CD14-positive monocyte (primary cell): ENCODE measurements around the gene EME2. TPM values are rescaled to one million over a fixed set of nuclear protein-coding genes. Genes with fewer than 3 reads are reported as not detected.

Experiments
- DNase-seq, 3 donors: peaks; one replicate each; pipeline ENCODE4 v3.0.0-alpha.2; 2011 to 2022
- H2AFZ ChIP-seq: 2 replicates; pipeline ENCODE4 v1.6.0; 2012; ENCODE audit warnings: mild to moderate bottlenecking, low read depth, low read length, inconsistent platforms; ENCODE audit not compliant: insufficient read depth, poor library complexity, severe bottlenecking
- H3K27ac ChIP-seq, 2 donors: 1 replicate in 1 of 2; 2 replicates in 1 of 2; pipeline ENCODE4 v1.5.1; 2012 to 2013; ENCODE audit warnings: low read length in 2 of 2, control low read depth in 1 of 2, inconsistent platforms in 1 of 2, low read depth in 1 of 2, mild to moderate bottlenecking in 1 of 2
- H3K27me3 ChIP-seq, 2 donors: one replicate each; pipeline versions ENCODE4 v1.6.0 to v1.6.1; 2011 to 2013; ENCODE audit warnings: low read length in 2 of 2; ENCODE audit not compliant: control insufficient read depth in 2 of 2, insufficient read depth in 2 of 2
- H3K36me3 ChIP-seq, 2 donors: replicated peaks in 1 of 2; 1 replicate in 1 of 2; 2 replicates in 1 of 2; pipeline versions ENCODE4 v1.5.1 to v1.6.1; 2012 to 2013; ENCODE audit warnings: low read length in 2 of 2, control low read depth in 1 of 2, inconsistent platforms in 1 of 2, mild to moderate bottlenecking in 1 of 2; ENCODE audit not compliant: insufficient read depth in 2 of 2, control insufficient read depth in 1 of 2
- H3K4me1 ChIP-seq, 2 donors: 1 replicate in 1 of 2; 2 replicates in 1 of 2; pipeline versions ENCODE4 v1.5.1 to v1.6.1; 2012 to 2013; ENCODE audit warnings: low read length in 2 of 2, control low read depth in 1 of 2, inconsistent platforms in 1 of 2, mild to moderate bottlenecking in 1 of 2, moderate library complexity in 1 of 2; ENCODE audit not compliant: insufficient read depth in 2 of 2, control insufficient read depth in 1 of 2
- H3K4me2 ChIP-seq: replicated peaks from 2 replicates; pipeline ENCODE3; 2012; ENCODE audit warnings: low read length, moderate library complexity, mild to moderate bottlenecking; ENCODE audit not compliant: poor library complexity, severe bottlenecking; ENCODE audit errors: extremely low read depth
- H3K4me3 ChIP-seq, 3 experiments: fragments of 200-600 bp in 1 of 3; sonication (generic) in 1 of 3; replicated peaks in 1 of 3; 1 replicate in 2 of 3; 2 replicates in 1 of 3; pipeline ENCODE4 v1.5.1; 2011 to 2013; ENCODE audit warnings: low read length in 3 of 3, mild to moderate bottlenecking in 3 of 3, control low read depth in 2 of 3, low read depth in 2 of 3, inconsistent platforms in 1 of 3, moderate library complexity in 1 of 3
- H3K79me2 ChIP-seq: 2 replicates; pipeline ENCODE4 v1.6.0; 2012; ENCODE audit warnings: mild to moderate bottlenecking, control low read depth, inconsistent platforms, low read length, moderate library complexity; ENCODE audit not compliant: insufficient read depth
- H3K9ac ChIP-seq: 2 replicates; pipeline ENCODE4 v1.6.0; 2017; ENCODE audit warnings: low read length, mild to moderate bottlenecking; ENCODE audit not compliant: insufficient read depth, poor library complexity, severe bottlenecking
- H3K9me3 ChIP-seq, 2 donors: replicated peaks in 1 of 2; 1 replicate in 1 of 2; 2 replicates in 1 of 2; pipeline versions ENCODE4 v1.5.1 to v1.6.1; 2012 to 2013; ENCODE audit warnings: low read length in 2 of 2, control low read depth in 1 of 2; ENCODE audit not compliant: control insufficient read depth in 1 of 2, insufficient read depth in 1 of 2
- H4K20me1 ChIP-seq: 2 replicates; pipeline ENCODE4 v1.6.0; 2012; ENCODE audit warnings: mild to moderate bottlenecking, low read length, control low read depth, moderate library complexity; ENCODE audit not compliant: insufficient read depth
- H3K27ac Mint-ChIP-seq, 7 donors: one replicate each; pipeline ENCODE4 v1.8.0; 2020; ENCODE audit warnings: mild to moderate bottlenecking in 7 of 7, mixed read lengths in 7 of 7, moderate library complexity in 6 of 7, inconsistent platforms in 2 of 7
- H3K27me3 Mint-ChIP-seq, 3 donors: one replicate each; pipeline ENCODE4 v1.8.0; 2021 to 2022; ENCODE audit warnings: low read depth in 3 of 3, mild to moderate bottlenecking in 3 of 3, mixed read lengths in 3 of 3, moderate library complexity in 3 of 3, inconsistent platforms in 1 of 3
- H3K36me3 Mint-ChIP-seq, 2 donors: one replicate each; pipeline ENCODE4 v1.8.0; 2020; ENCODE audit warnings: mixed read lengths in 2 of 2, inconsistent platforms in 1 of 2, mild to moderate bottlenecking in 1 of 2
- H3K4me1 Mint-ChIP-seq: one replicate; pipeline ENCODE4 v1.8.0; 2020; ENCODE audit warnings: mild to moderate bottlenecking, mixed read lengths
- H3K4me3 Mint-ChIP-seq, 2 donors: one replicate each; pipeline ENCODE4 v1.8.0; 2020; ENCODE audit warnings: mild to moderate bottlenecking in 2 of 2, mixed read lengths in 2 of 2, moderate library complexity in 1 of 2
- H3K9me3 Mint-ChIP-seq, 7 donors: one replicate each; pipeline ENCODE4 v1.8.0; 2020 to 2022; ENCODE audit warnings: mixed read lengths in 7 of 7, mild to moderate bottlenecking in 6 of 7, moderate library complexity in 6 of 7, inconsistent platforms in 2 of 7
- CTCF ChIP-seq: fragments of 200-600 bp; IDR thresholded peaks from one replicate; pipeline ENCODE4 v1.8.0; 2022; ENCODE audit warnings: antibody characterized with exemption, mild to moderate bottlenecking
- WGBS: methylation state at CpG from one replicate; pipeline ENCODE4 v1.1.5; 2013; ENCODE audit warnings: missing lambda C conversion rate; ENCODE audit not compliant: insufficient coverage; 5-methylcytosine and 5-hydroxymethylcytosine counted together
- intact Hi-C, 2 donors: fragments of 100-400 bp; cut with micrococcal nuclease; formaldehyde crosslinking; loops; one replicate each; pipeline versions ENCODE4 v1.15.0 to v1.15.1; 2023
- polyA plus RNA-seq, 3 donors: library from polyadenylated mRNA; depleted of rRNA in 1 of 3; unstranded in 2 of 3; stranded (reverse) in 1 of 3; fragments of 300-500 nt in 2 of 3; fragments of >200 nt in 1 of 3; fragmentation: Illumina TruSeq in 2 of 3; gene quantifications; 1 replicate in 2 of 3; 2 replicates in 1 of 3; pipeline ENCODE4 v1.2.3, GENCODE V29; 2012 to 2021

The EME2 gene
- polyA plus RNA-seq, 3 donors: 0.26 to 36.6 (median 0.48) TPM

DNA sequence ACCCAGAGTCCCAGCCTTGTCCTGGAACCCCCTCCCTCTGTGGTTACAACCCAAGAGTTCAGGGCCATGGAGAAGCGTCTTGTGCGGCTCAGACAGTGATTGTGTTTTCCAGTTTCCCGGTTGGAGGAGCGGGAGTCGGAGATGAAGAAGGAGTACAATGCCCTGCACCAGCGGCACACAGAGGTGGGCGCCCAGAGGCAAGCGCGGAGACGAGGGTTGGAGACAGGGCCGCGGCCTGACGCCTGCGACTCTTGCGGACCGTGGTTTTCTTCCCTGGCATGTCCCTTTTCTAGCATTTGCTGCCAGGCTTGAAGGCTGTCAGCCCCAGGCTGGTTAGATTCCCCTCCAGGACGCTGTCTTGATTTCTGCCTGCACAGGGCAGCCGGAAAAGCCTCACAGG, 43.6 kb upstream of the EME2 start:
- intact Hi-C loops: loop anchor here in 1 of 2 donors (5.0 kb wide), 1 partner anchor 52 kb away; the partner anchor contains the start of gene JPT2

GRCh38 chr16:1729445-1729844, 43.2 kb upstream of the EME2 start:
- H3K4me1 ChIP-seq: peaks cover 17 to 18% of the 10 kb centered on the region in 2 donors
- peaks cover 15% of the 10 kb centered on the region for H3K4me1 Mint-ChIP-seq
- peaks cover 66% of the 10 kb centered on the region for H4K20me1 ChIP-seq
- H3K79me2 ChIP-seq: peaks cover 25% of the 10 kb centered on the region
- no peak for TF ChIP-seq CTCF
- no peaks in the 10 kb centered on the region for H3K27me3 ChIP-seq
- H3K9ac ChIP-seq: no peak overlapping the region
- no peak for DNase-seq
- H3K27ac ChIP-seq: no peak overlapping the region
- WGBS: 97% methylated on average over 28 of the region's 35 CpGs
- peaks cover 72 to 74% of the 10 kb centered on the region in 2 donors for H3K36me3 ChIP-seq
- H3K9me3 Mint-ChIP-seq: peaks cover 0 to 6% (median 0%) of the 10 kb centered on the region in 7 donors
- peak overlapping the region in 1 of 7 donors; percentile 36 for H3K27ac Mint-ChIP-seq
- intact Hi-C loops: loop anchor here in 1 of 2 donors (5.0 kb wide), 1 partner anchor 52 kb away; the partner anchor contains the start of gene JPT2
- H3K4me3 Mint-ChIP-seq: no peak overlapping the region
- peaks cover 0 to 4% (median 0%) of the 10 kb centered on the region in 3 donors for H3K27me3 Mint-ChIP-seq
- H3K9me3 ChIP-seq: peaks cover 0 to 2% of the 10 kb centered on the region in 2 donors
- no peak overlapping the region for H2AFZ ChIP-seq
- H3K4me2 ChIP-seq: no peak overlapping the region
- no peak overlapping the region for H3K4me3 ChIP-seq
- peaks cover 60 to 80% of the 10 kb centered on the region in 2 donors for H3K36me3 Mint-ChIP-seq

More for the DNA sequence above, 43.6 kb upstream of the EME2 start:
- Histone ChIP-seq H3K4me1 (peaks cover 17 to 18% of the 10 kb centered on the region in 2 donors), H3K4me2 (no peak overlapping the region), H3K36me3 (peaks cover 70 to 74% of the 10 kb centered on the region in 2 donors), H3K27ac (no peak overlapping the region), H3K9me3 (no peaks in the 10 kb centered on the region), H3K4me3 (no peak overlapping the region), H3K9ac (no peak overlapping the region), H2AFZ (no peak overlapping the region), H4K20me1 (peaks cover 66% of the 10 kb centered on the region), H3K79me2 (peaks cover 27% of the 10 kb centered on the region), H3K27me3 (no peaks in the 10 kb centered on the region)
- WGBS: 98% methylated on average over 18 of the region's 18 CpGs
- H3K4me1 Mint-ChIP-seq: peaks cover 15% of the 10 kb centered on the region
- H3K27me3 Mint-ChIP-seq: peaks cover 0 to 4% (median 0%) of the 10 kb centered on the region in 3 donors
- no peak for DNase-seq
- H3K36me3 Mint-ChIP-seq: peaks cover 60 to 81% of the 10 kb centered on the region in 2 donors
- peak overlapping the region in 1 of 7 donors; percentile 36 for H3K27ac Mint-ChIP-seq
- no peak for TF ChIP-seq CTCF
- H3K9me3 Mint-ChIP-seq: peaks cover 0 to 4% (median 0%) of the 10 kb centered on the region in 7 donors
- H3K4me3 Mint-ChIP-seq: no peak overlapping the region
